ENCODE results near the gene ADGRF3.

The ADGRF3 gene

DNA sequence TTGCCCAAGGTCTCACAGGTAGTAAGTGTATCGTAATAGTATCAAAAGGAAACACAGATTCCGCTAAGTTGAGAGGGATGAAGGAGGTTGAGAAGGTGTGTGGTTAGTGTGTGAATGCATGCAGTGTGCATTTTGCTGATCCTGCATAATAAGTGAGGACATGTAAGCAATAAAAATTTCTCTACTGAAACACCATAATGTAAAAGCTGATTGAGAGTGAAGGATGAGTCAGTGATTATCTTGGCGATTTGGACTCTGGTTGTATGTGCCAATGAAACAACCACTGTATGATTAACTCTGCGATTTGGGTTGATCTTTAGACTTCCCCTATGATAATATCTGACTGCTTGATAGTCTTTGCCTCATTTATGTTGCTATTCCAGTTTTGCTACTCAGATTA is 16.7 kb upstream of the ADGRF3 start:
- Histone ChIP-seq H3K4me3 (ENCODE audit: low read length) (no peak overlapping the region), H3K9ac (ENCODE audit: low read length) (no peak overlapping the region), H3K36me3 (replicated peaks; ENCODE audit: insufficient read depth, low read length) (peaks cover 10% of the 10 kb centered on the region; the same call in 1 of the 2 replicates), H3K9me3 (replicated peaks; ENCODE audit: insufficient read depth, low read length) (no peaks in the 10 kb centered on the region), H3K4me2 (ENCODE audit: low read depth, low read length) (no peak overlapping the region), H3K27ac (ENCODE audit: low read length) (no peak overlapping the region), H4K20me1 (ENCODE audit: insufficient read depth, low read length) (peaks cover 25% of the 10 kb centered on the region), H2AFZ (ENCODE audit: low read length) (no peak overlapping the region), H3K79me2 (ENCODE audit: low read length) (peaks cover 83% of the 10 kb centered on the region), H3F3A (ENCODE audit: insufficient read depth, low read length) (no peaks in the 10 kb centered on the region), H3K9me2 (replicated peaks; ENCODE audit: insufficient read depth, low read length) (no peaks in the 10 kb centered on the region), H3K27me3 (replicated peaks; ENCODE audit: insufficient read depth, low read length) (no peaks in the 10 kb centered on the region), H3K4me1 (ENCODE audit: low read length) (no peaks in the 10 kb centered on the region)
- TF ChIP-seq, protein P1, sequence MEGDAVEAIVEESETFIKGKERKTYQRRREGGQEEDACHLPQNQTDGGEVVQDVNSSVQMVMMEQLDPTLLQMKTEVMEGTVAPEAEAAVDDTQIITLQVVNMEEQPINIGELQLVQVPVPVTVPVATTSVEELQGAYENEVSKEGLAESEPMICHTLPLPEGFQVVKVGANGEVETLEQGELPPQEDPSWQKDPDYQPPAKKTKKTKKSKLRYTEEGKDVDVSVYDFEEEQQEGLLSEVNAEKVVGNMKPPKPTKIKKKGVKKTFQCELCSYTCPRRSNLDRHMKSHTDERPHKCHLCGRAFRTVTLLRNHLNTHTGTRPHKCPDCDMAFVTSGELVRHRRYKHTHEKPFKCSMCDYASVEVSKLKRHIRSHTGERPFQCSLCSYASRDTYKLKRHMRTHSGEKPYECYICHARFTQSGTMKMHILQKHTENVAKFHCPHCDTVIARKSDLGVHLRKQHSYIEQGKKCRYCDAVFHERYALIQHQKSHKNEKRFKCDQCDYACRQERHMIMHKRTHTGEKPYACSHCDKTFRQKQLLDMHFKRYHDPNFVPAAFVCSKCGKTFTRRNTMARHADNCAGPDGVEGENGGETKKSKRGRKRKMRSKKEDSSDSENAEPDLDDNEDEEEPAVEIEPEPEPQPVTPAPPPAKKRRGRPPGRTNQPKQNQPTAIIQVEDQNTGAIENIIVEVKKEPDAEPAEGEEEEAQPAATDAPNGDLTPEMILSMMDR (IDR thresholded peaks at IDR 0.05; ENCODE audit: low read length), result no peak
- TF ChIP-seq EZH2 (optimal IDR thresholded peaks at IDR 0.05; ENCODE audit: low read depth, low read length), result no peak
- TF ChIP-seq EZH2phosphoT487 (IDR thresholded peaks at IDR 0.05; ENCODE audit: low read length), result no peak
- DNase-seq, result no peak

DNA sequence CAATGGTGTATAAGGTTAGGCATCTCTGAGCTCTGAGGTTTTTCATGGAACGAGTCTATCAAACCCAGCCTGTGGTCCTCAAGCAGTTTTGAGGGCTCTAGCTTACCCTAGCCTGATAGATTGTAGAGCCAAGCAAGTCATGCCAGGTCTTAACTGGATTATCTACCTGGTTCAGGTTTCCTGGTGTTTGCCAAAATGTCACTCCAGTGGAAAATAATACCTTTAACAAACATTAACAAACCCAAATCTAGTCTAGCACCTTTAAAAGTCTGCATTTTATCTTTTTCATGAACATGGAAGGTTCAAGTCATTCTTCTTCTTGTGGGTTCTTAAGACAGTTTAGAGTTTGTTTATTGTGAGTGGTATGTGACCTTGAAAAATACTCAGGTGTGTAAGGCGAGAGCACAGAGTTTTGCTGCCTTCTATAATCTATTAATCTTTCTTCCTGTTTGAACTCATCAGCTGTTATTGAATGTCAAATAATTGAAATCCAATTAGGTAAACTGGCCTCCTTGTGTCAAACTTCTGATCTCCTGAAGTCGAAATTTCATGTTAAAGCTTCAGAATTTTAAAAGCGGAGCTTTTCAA is 13.4 kb upstream of the ADGRF3 start:
- no peak overlapping the region for H2AFZ ChIP-seq (ENCODE audit: low read length)
- H4K20me1 ChIP-seq (ENCODE audit: insufficient read depth, low read length), result peaks cover 45% of the 10 kb centered on the region
- no peaks in the 10 kb centered on the region for H3F3A ChIP-seq (ENCODE audit: insufficient read depth, low read length)

DNA sequence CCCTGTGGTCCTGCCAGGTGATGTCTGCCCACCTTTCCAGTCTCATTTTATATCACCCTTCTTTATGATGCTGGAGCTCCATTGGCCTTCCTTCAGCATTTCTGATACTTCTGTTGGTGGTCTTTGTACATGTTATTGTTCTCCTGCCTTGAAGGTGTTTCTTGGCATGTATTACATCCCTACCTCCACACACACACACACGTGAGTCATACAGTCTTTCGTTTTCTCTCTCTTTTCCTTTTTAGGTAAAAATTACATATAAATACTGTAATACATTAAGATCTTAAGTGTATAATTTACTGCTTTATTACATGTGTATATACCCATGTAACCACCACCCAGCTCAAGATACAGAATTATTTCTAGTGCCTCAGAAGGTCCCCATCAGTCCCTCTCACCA is 10.2 kb upstream of the ADGRF3 start:
- Histone ChIP-seq H3K79me2 (ENCODE audit: low read length) (peaks cover 100% of the 10 kb centered on the region), H3K9me3 (replicated peaks; ENCODE audit: insufficient read depth, low read length) (no peaks in the 10 kb centered on the region), H3K9me2 (replicated peaks; ENCODE audit: insufficient read depth, low read length) (no peaks in the 10 kb centered on the region), H3K4me1 (ENCODE audit: low read length) (no peaks in the 10 kb centered on the region), H3K4me3 (ENCODE audit: low read length) (no peak overlapping the region), H3K27ac (ENCODE audit: low read length) (no peak overlapping the region), H3K9ac (ENCODE audit: low read length) (no peak overlapping the region), H3K4me2 (ENCODE audit: low read depth, low read length) (no peak overlapping the region), H4K20me1 (ENCODE audit: insufficient read depth, low read length) (peaks cover 43% of the 10 kb centered on the region), H2AFZ (ENCODE audit: low read length) (no peak overlapping the region), H3K27me3 (replicated peaks; ENCODE audit: insufficient read depth, low read length) (no peaks in the 10 kb centered on the region), H3F3A (ENCODE audit: insufficient read depth, low read length) (no peaks in the 10 kb centered on the region), H3K36me3 (replicated peaks; ENCODE audit: insufficient read depth, low read length) (no peaks in the 10 kb centered on the region; the same call in 1 of the 2 replicates)
- no peak for DNase-seq
- TF ChIP-seq EZH2 (optimal IDR thresholded peaks at IDR 0.05; ENCODE audit: low read depth, low read length), result no peak
- TF ChIP-seq, protein P1 (IDR thresholded peaks at IDR 0.05; ENCODE audit: low read length), result no peak
- TF ChIP-seq EZH2phosphoT487 (IDR thresholded peaks at IDR 0.05; ENCODE audit: low read length), result no peak

More for the DNA sequence above, 13.4 kb upstream of the ADGRF3 start:
- H3K27me3 ChIP-seq (replicated peaks; ENCODE audit: insufficient read depth, low read length), result no peaks in the 10 kb centered on the region
- H3K4me3 ChIP-seq (ENCODE audit: low read length), result no peak overlapping the region
- no peak overlapping the region for H3K27ac ChIP-seq (ENCODE audit: low read length)
- no peak overlapping the region for H3K4me2 ChIP-seq (ENCODE audit: low read depth, low read length)
- DNase-seq, result no peak
- no peaks in the 10 kb centered on the region for H3K9me3 ChIP-seq (replicated peaks; ENCODE audit: insufficient read depth, low read length)
- no peak overlapping the region for H3K9ac ChIP-seq (ENCODE audit: low read length)
- H3K36me3 ChIP-seq (replicated peaks; ENCODE audit: insufficient read depth, low read length), result peaks cover under 1% of the 10 kb centered on the region; the same call in 1 of the 2 replicates
- H3K79me2 ChIP-seq (ENCODE audit: low read length), result peaks cover 99% of the 10 kb centered on the region
- no peaks in the 10 kb centered on the region for H3K4me1 ChIP-seq (ENCODE audit: low read length)
- TF ChIP-seq, protein P1 (IDR thresholded peaks at IDR 0.05; ENCODE audit: low read length), result no peak
- TF ChIP-seq EZH2phosphoT487 (IDR thresholded peaks at IDR 0.05; ENCODE audit: low read length) (no peak), EZH2 (optimal IDR thresholded peaks at IDR 0.05; ENCODE audit: low read depth, low read length) (no peak)
- H3K9me2 ChIP-seq (replicated peaks; ENCODE audit: insufficient read depth, low read length), result no peaks in the 10 kb centered on the region
